Stimulated activated naive CD8-positive, alpha-beta T cell treated with anti-CD3 and anti-CD28 coated beads, Interleukin-15, Interleukin-2, amounts not matched to agents 100 U/mL and 50 U/mL, for 24 hours (primary cell): Measurements from ENCODE around the gene ETFRF1.

Experiments
- ATAC-seq: fragments of 150-1000 bp; cut with Tn5 transposase; one replicate; pipeline ENCODE4 v1.10.0; 2021
- DNase-seq: peaks from one replicate; pipeline ENCODE4 v3.0.0; 2021

The ETFRF1 gene

GRCh38 chr12:25195056-25195971 lies at the start of gene ETFRF1, which contains the start of gene DNAI7:
ETFRF1 (plus strand) TSS chr12:25195237; CDS start chr12:25203957, 8,720 bp downstream.
DNAI7 (minus strand) TSS chr12:25195160; CDS start chr12:25195078, 82 bp downstream.
- DNase-seq (peak; percentile 98), ATAC-seq (peak; percentile 97)

DNA sequence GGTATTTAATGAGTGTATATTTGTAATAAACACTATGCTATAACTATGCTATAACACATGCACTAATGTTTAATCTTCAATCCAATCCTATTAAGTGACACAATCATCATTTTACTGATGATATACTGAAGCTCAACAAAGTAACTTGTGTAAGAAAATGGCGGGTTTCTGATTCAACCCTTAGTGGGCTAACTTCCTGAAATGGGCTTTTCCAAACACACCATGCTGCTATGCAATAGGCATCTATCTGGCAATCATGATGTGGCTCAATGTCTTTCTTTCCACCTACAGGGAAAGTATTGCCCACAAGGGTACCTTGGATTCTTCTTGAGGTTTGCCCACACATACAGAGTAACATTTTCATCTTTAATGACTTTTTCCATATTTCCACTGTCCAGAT lies 48.4 kb upstream of the ETFRF1 start:
- ATAC-seq = peak; percentile 40
- no peak for DNase-seq

DNA sequence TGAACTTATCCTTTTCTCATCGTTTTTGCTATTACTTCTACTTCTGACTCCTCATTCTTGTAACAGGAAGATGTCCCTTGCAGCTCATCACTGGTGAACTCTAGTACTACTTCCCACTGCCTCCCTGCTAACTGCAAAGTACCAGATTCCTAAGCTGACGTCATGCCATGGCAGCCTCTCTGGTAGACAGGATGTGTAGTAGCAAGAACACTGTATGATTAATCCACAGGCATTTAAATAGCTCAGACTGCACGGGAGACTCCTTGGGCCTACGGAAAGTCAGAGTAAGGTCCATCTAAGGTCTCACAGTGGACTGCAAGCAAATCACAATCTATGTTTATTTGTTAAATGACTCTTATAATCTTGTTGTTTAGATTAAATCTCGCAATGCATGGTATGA lies 43.6 kb upstream of the ETFRF1 start:
- ATAC-seq = no peak
- DNase-seq = no peak

DNA sequence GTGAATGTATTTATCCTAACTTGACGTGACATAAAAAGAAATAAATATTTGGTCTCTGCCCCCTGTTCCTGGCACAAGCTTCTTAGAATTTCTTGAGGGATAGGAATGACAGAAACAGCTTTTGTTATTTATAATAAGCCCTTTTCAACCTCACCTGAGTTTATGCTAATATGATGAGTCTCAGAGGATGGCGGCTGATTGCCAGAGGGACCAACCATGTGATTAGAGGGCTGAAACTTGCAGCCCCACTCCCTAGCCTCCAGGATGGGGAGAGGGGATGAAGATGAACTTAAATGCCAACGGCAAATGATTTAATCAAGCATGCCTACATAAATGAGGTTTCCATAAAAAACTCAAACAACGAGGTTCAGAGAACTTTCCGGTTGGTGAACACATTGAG lies 43.0 kb upstream of the ETFRF1 start:
- DNase-seq = no peak
- ATAC-seq = no peak

DNA sequence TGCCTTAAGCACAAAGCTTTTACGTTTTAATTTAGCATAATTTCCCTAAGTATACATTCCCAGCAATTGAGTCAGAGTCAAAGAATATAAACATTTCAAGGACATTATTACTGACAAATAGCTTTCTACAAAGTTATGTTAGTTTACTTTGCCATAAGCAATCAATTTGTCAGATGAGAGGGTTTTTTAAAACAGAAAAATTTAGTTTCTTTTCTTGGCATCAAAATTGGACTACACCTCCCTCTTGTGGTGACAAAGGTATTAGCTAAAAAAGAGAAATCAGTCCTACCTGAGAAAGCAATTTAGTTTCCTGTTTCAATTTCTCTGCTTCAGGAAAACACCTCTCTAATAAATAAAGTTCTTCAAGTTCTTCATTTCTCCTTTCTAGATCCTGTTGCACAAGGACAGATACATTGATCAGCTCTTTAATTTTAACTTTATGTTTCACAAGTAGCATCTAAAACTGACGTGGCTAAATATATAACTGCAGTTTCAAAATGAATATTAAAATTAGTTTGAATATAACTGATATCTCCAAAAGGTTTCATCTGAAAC lies 39.9 kb upstream of the ETFRF1 start:
- no peak for ATAC-seq

GRCh38 chr12:25156061-25156460 lies 39.0 kb upstream of the ETFRF1 start:
- ATAC-seq (no peak), DNase-seq (no peak)

More for the DNA sequence above, 39.9 kb upstream of the ETFRF1 start:
- no peak for DNase-seq

GRCh38 chr12:25162866-25163265 lies 32.2 kb upstream of the ETFRF1 start:
- ATAC-seq (no peak), DNase-seq (no peak)

- ATAC-seq (no peak), DNase-seq (no peak)
These were observed 12.3 kb upstream of the ETFRF1 start for GRCh38 chr12:25182765-25183164.

DNA sequence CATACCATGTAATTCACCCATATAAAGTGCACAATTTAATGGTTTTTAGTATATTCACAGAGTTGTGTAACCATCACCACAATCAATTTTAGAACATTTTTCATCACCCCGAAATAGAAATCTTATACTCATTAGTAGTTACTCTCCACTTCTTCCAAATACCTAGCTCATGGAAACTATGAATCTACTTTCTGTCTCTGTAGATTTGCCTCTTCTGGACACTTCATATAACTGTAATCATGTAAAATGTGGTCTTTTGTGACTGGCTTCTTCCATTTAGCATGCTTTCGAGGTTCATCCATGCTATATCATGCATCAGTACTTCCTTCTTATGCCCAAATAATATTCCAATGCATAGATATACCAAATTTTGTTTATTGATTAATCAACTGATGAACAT lies 10.9 kb upstream of the ETFRF1 start:
- DNase-seq = no peak
- ATAC-seq = peak; percentile 58

DNA sequence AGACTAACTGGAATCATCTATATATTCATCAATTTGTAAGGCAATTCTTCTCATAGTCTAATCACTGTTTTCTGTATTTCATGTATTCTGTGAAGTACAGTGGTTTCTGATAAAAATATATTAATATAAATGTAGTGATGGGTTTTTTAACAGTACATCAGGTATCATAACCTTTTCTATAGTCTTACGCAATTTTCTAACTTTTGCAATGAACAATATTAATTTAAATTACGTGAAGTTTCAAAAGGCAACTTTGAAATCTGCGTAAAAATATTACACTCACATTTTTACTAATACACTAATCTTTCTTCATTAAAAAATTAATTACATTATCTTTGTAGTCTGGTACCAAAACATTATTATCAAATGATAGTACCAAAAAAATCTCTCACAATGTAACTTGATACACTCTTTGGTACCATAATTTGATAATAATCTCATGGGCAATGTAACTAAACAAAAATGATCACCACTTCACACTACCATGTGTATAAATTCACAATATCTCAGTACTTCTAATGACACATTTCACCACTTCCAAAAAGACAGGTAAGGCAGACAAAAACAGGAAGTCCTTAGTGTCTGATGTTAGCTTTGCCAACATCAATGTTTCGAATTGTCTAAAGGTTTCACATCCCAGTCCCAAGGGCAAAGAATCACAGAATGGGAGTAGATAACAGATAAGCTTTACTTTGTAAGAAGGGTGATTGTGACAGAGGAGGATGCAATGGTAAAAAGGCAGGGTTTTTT lies 8.8 kb upstream of the ETFRF1 start:
- no peak for ATAC-seq
- no peak for DNase-seq

DNA sequence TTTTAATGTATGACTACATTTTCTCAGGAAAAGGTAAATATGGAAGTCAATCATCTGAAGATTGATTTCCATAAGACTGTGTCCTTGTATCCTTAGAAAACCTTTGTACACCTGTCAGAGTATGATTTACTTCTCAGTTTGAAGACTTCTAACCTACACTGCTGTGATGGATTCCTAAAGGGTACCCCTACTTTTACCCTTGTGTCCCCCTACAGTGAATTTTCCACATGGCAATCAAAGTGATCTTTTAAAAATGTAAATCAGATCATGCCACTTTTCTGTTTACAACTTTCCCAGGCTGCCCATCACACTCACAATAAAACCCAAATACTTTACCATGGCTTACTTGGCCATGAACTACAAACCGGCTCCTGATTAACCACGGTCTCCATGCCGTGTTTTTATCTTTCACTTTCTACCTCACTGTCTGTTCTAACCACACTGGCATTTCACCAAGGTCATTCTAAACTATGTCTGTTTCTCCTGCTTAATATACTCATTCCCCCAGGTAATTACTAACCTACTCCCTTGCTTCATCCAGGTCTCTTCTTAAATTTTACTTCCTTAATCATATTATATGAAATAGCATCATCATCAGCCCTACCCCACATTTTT lies 8.1 kb upstream of the ETFRF1 start:
- ATAC-seq = peak; percentile 85
- DNase-seq = no peak

DNA sequence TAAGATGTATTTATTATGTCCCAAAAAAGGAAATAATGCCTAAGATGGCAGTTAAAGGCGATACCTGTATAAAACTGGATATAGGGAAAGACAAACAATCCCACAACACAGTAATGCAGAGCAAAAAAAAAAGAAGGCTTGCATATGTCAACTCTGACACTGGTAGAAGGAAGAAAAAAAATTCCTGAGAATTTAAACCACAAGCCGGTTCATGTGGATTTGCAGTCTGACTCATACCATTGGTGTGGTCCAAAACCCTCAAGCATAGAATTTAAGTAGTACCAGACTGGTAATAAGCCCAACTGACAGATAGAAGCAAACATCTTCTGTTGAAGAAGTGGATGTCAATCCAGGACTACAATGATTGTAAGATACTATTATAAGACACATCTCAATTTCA lies 7.3 kb upstream of the ETFRF1 start:
- ATAC-seq (no peak), DNase-seq (no peak)

DNA sequence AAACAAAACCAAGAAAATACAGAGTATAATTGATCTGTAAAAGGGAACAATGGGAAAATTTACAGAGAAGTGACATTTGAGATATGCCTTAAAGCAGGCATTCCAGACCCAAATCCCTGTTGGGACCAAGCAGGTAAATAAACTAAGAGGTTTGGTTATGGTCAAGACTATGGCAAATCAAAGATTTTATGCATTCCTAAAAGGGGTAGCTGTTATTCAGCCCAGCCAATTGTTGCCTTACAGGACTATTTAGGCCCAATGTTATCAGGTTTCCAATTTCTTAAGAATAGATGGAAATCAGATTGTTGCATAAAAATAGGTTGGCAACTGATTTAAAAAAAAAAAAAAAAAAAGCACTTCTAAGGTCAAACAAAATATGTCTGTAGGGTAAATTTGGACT lies 5.4 kb upstream of the ETFRF1 start:
- DNase-seq (no peak), ATAC-seq (no peak)

GRCh38 chr12:25190793-25191192 lies 4.2 kb upstream of the ETFRF1 start:
- DNase-seq = no peak
- no peak for ATAC-seq

- DNase-seq (no peak), ATAC-seq (no peak)
These were observed 823 bp upstream of the ETFRF1 start for GRCh38 chr12:25194214-25194613.

- ATAC-seq = no peak
- no peak for DNase-seq
These were observed 348 bp upstream of the ETFRF1 start for GRCh38 chr12:25194722-25195055.

DNA sequence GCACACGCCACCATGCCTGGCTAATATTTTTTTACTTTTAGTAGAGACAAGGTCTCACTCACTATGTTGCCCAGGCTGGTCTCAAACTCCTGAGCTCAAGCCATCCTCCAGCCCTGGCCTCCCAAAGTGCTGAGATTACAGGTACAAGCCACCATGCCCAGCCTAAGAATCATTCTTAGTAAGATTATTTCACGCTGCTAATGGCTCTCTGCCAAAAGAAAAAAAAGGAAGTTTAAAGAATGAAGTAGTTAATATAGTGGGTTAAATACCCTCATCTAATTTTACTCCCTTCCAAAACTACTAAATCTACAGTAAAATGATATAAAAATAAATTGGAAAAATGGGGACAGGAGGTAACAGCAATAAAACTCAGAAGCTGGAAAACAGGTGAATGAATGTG lies 2.6 kb downstream of the ETFRF1 start:
- DNase-seq (no peak), ATAC-seq (no peak)

DNA sequence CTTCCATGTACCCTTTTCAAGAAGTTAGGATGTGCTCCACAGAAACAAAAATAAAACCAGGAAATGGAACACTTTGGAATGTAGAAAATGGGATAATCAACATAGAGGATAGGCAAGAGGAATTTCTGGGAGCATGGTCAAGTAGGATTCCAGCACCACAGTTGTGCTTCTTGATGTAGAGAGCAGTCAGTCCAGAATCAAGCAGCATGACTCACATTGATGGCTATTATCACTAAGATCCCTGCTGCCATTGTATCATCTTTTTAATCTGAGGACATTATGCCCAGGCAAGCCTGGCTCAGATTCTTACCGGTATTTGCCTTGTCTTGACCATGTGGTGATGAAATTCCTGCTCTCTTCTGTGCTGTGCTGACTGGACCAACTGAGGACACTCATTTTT lies 5.7 kb downstream of the ETFRF1 start:
- DNase-seq (no peak), ATAC-seq (no peak)

DNA sequence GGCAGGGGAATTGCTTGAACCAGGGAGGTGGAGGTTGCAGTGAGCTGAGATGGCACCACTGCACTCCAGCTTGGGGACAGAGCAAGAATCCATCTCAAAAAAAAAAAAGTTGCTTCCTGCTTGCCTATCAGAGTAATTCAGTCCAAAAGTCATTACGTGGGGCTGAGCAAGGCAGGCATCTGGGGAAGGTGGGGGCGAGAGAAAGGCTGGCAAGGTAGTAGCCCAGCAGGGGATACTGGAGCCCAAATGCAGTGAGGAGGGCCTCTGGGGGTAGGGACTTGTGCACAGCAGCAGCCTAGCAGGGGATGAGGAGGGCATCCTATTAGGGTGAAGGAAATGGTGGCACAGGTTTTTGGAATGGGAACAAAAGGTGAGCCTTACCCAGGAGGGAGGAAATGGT lies 7.1 kb downstream of the ETFRF1 start:
- no peak for DNase-seq
- ATAC-seq = no peak

GRCh38 chr12:25207411-25207810 lies 12.4 kb downstream of the ETFRF1 start:
- no peak for DNase-seq
- ATAC-seq = no peak

GRCh38 chr12:25207846-25208245 lies 12.8 kb downstream of the ETFRF1 start:
- ATAC-seq (no peak), DNase-seq (no peak)

DNA sequence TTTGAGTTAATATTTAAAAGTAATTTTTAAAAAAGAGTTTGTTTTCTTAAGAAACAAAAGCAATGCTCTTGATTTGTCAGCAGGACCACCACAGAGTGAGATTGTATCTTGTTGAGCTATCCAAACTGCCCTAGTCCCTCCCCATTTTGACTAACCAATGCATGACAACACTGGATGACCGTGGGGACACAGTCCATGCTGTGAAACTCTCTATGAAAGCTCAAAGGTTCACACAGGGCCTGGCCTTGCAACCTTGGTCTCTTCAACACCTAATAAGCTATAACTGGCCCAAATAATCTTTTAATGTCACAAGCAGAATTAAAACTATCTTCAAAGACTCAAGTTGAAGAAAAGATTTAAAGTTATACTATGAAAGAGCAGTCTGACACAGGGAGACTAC lies 13.5 kb downstream of the ETFRF1 start:
- ATAC-seq (no peak), DNase-seq (no peak)

DNA sequence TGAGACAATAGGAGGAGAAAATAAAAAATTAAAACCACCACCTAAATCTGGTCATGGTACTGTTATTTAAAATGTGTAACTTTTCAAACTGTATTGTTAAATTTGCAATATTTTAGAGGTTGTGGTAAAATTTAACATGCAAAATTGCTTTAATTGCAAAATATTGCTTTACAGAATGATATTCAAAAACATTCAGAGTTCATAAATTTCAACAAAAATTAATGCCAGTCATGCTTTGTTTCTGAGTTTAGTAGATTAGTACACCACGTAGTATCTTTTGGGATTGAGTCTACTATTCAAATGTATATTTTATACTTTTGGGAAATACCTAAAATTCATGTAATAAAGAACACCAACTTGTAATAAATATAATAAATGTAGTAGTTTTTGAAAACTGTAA lies 18.3 kb downstream of the ETFRF1 start:
- DNase-seq (no peak), ATAC-seq (no peak)
